SK-N-SH treated with all-trans-retinoic acid at 6 μM for 48 hours (cell line): ENCODE results near the gene FH.

Source experiments
- ATAC-seq: fragments of 200-7000 bp; cut with Tn5 transposase; 3 replicates; pipeline ENCODE4 v1.9.1; 2020; ENCODE audit warnings: mild to moderate bottlenecking, moderate library complexity
- ARNTL ChIP-seq: fragments of 450-650 bp; formaldehyde crosslinking; IDR thresholded peaks from 2 replicates; pipeline ENCODE4 v1.5.0; 2020; ENCODE audit warnings: low read depth, mild to moderate bottlenecking, moderate library complexity, borderline replicate concordance
- BACH2 ChIP-seq: fragments of 250-450 bp; sonication (Bioruptor Pico); IDR thresholded peaks from 2 replicates; pipeline ENCODE4 v1.9.0; 2021; ENCODE audit warnings: mild to moderate bottlenecking, borderline replicate concordance
- CSDC2 ChIP-seq: fragments of 250-450 bp; sonication (Bioruptor Pico); IDR thresholded peaks from 2 replicates; pipeline ENCODE4 v1.5.0; 2020; ENCODE audit warnings: mild to moderate bottlenecking, moderate library complexity
- ESRRG ChIP-seq: fragments of 250-450 bp; sonication (Bioruptor Pico); IDR thresholded peaks from 2 replicates; pipeline ENCODE4 v1.6.1; 2021; ENCODE audit warnings: mild to moderate bottlenecking
- GLIS3 ChIP-seq: fragments of 250-450 bp; sonication (Bioruptor Pico); IDR thresholded peaks from 2 replicates; pipeline ENCODE4 v1.5.0; 2020; ENCODE audit warnings: mild to moderate bottlenecking, moderate library complexity
- ISL1 ChIP-seq: fragments of 250-450 bp; sonication (Bioruptor Pico); IDR thresholded peaks from 2 replicates; pipeline ENCODE4 v2.1.2; 2022; ENCODE audit warnings: mild to moderate bottlenecking, moderate library complexity
- OSR1 ChIP-seq: fragments of 250-450 bp; sonication (Bioruptor Pico); IDR thresholded peaks from 2 replicates; pipeline ENCODE4 v1.8.0; 2022; ENCODE audit warnings: moderate library complexity, mild to moderate bottlenecking, inconsistent platforms
- PPARA ChIP-seq: fragments of 250-450 bp; sonication (Bioruptor Pico); IDR thresholded peaks from 2 replicates; pipeline ENCODE4 v1.5.0; 2020; ENCODE audit warnings: mild to moderate bottlenecking, borderline replicate concordance
- RARB ChIP-seq: fragments of 250-450 bp; sonication (Bioruptor Pico); IDR thresholded peaks from 2 replicates; pipeline ENCODE4 v1.8.0; 2021; ENCODE audit warnings: mild to moderate bottlenecking, moderate library complexity
- SNAI2 ChIP-seq: fragments of 250-450 bp; sonication (Bioruptor Pico); IDR thresholded peaks from 2 replicates; pipeline ENCODE4 v1.5.0; 2020; ENCODE audit warnings: mild to moderate bottlenecking, moderate library complexity
- TOX ChIP-seq: fragments of 250-450 bp; sonication (Bioruptor Pico); IDR thresholded peaks from 2 replicates; pipeline ENCODE4 v1.8.0; 2021; ENCODE audit warnings: mild to moderate bottlenecking, moderate library complexity, borderline replicate concordance
- ZC3H10 ChIP-seq: fragments of 250-450 bp; sonication (Bioruptor Pico); IDR thresholded peaks from 2 replicates; pipeline ENCODE4 v1.5.1; 2021; ENCODE audit warnings: mild to moderate bottlenecking, moderate library complexity
- ZFP3 ChIP-seq: fragments of 250-450 bp; sonication (Bioruptor Pico); IDR thresholded peaks from 2 replicates; pipeline ENCODE4 v1.5.0; 2020; ENCODE audit warnings: mild to moderate bottlenecking, moderate library complexity
- ZFP30 ChIP-seq: fragments of 450-650 bp; formaldehyde crosslinking; IDR thresholded peaks from 2 replicates; pipeline ENCODE4 v1.5.0; 2022; ENCODE audit warnings: mild to moderate bottlenecking, moderate library complexity
- ZNF565 ChIP-seq: fragments of 450-650 bp; formaldehyde crosslinking; conservative IDR thresholded peaks from 2 replicates; pipeline ENCODE4 v1.5.0; 2020; ENCODE audit warnings: low read depth, mild to moderate bottlenecking, moderate library complexity
- ZNF70 ChIP-seq: fragments of 450-650 bp; formaldehyde crosslinking; IDR thresholded peaks from 2 replicates; pipeline ENCODE4 v1.5.0; 2020; ENCODE audit warnings: mild to moderate bottlenecking, moderate library complexity
- ZNF8 ChIP-seq: fragments of 450-650 bp; formaldehyde crosslinking; IDR thresholded peaks from 2 replicates; pipeline ENCODE4 v1.5.0; 2020; ENCODE audit warnings: mild to moderate bottlenecking, moderate library complexity
- TF ChIP-seq, protein P1 (sequence below): fragments of 250-450 bp; sonication (Bioruptor Pico); IDR thresholded peaks from 2 replicates; pipeline ENCODE4 v1.8.0; 2021; ENCODE audit warnings: low read depth, mild to moderate bottlenecking, moderate library complexity, borderline replicate concordance
- TF ChIP-seq, protein P2 (sequence below): fragments of 250-450 bp; sonication (Bioruptor Pico); IDR thresholded peaks from 2 replicates; pipeline ENCODE4 v1.8.0; 2020; ENCODE audit warnings: mild to moderate bottlenecking, moderate library complexity, borderline replicate concordance
- TF ChIP-seq, protein P3 (sequence below): fragments of 250-450 bp; sonication (Bioruptor Pico); IDR thresholded peaks from 2 replicates; pipeline ENCODE4 v1.5.1; 2020; ENCODE audit warnings: low read depth, mild to moderate bottlenecking, moderate library complexity
- TF ChIP-seq, protein P4 (sequence below): fragments of 250-450 bp; sonication (Bioruptor Pico); IDR thresholded peaks from 2 replicates; pipeline ENCODE4 v1.5.1; 2021; ENCODE audit warnings: mild to moderate bottlenecking, moderate library complexity

Gene FH

DNA sequence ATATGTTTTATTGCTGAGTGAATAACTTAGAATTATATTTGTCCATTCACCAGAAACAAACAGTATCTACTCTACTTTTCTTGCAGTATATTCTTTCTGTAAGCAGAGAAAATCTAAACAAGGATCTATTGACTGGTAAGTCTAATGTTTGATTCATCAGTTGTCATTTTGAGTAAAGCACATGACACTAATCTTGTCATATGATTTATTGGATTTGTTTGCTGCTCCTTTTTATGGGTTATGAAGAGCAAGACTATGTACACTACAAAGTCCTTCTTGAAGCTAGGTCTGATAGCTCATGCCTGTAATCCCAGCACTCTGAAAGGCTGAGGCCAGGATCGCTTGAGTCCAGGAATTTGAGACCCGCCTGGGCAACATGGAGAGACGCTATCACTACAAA lies 36.0 kb upstream of the FH start:
- TF ChIP-seq ZNF70: no peak
- TF ChIP-seq GLIS3 (CRISPR knock-in tag): no peak
- TF ChIP-seq, protein P1, sequence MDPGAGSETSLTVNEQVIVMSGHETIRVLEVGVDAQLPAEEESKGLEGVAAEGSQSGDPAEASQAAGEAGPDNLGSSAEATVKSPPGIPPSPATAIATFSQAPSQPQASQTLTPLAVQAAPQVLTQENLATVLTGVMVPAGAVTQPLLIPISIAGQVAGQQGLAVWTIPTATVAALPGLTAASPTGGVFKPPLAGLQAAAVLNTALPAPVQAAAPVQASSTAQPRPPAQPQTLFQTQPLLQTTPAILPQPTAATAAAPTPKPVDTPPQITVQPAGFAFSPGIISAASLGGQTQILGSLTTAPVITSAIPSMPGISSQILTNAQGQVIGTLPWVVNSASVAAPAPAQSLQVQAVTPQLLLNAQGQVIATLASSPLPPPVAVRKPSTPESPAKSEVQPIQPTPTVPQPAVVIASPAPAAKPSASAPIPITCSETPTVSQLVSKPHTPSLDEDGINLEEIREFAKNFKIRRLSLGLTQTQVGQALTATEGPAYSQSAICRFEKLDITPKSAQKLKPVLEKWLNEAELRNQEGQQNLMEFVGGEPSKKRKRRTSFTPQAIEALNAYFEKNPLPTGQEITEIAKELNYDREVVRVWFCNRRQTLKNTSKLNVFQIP: no peak
- no peak for TF ChIP-seq ESRRG
- no peak for TF ChIP-seq BACH2 (CRISPR knock-in tag)
- no peak for TF ChIP-seq OSR1 (CRISPR knock-in tag)
- TF ChIP-seq ISL1 (CRISPR knock-in tag): no peak
- ATAC-seq: no peak

DNA sequence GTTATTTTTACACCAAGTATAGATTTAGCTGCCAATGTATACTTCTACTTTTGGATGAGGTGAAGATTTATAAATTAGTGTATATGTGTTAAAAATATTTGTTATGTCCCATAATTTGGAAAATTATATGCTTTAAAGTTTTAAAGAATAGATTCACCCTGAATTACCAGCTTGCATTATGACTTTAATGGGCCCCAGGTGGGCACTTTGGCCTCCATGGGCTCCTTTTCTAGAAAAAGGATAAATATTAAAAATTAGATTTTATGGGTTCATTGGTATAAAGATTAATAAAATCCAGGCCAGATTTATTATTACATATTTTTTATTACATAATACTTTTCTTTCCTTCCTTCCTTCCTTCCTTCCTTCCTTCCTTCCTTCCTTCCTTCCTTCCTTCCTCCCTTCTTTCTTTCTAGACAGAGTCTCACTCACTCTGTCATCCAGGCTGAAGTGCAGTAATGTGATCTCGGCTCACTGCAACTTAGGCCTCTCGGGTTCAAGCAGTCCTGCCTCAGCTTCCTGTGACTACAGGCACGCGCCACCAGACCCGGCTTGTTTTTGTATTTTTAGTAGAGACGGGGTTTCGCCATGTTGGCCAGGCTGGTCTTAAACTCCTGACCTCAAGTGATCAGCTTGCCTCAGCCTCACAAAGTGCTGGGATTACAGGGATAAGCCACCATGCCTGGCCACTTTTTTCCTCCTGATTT lies 34.5 kb upstream of the FH start:
- ATAC-seq: no peak
- no peak for TF ChIP-seq ZC3H10 (CRISPR knock-in tag)
- TF ChIP-seq, protein P2, sequence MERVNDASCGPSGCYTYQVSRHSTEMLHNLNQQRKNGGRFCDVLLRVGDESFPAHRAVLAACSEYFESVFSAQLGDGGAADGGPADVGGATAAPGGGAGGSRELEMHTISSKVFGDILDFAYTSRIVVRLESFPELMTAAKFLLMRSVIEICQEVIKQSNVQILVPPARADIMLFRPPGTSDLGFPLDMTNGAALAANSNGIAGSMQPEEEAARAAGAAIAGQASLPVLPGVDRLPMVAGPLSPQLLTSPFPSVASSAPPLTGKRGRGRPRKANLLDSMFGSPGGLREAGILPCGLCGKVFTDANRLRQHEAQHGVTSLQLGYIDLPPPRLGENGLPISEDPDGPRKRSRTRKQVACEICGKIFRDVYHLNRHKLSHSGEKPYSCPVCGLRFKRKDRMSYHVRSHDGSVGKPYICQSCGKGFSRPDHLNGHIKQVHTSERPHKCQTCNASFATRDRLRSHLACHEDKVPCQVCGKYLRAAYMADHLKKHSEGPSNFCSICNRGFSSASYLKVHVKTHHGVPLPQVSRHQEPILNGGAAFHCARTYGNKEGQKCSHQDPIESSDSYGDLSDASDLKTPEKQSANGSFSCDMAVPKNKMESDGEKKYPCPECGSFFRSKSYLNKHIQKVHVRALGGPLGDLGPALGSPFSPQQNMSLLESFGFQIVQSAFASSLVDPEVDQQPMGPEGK (CRISPR knock-in tag): no peak
- no peak for TF ChIP-seq OSR1 (CRISPR knock-in tag)
- no peak for TF ChIP-seq ESRRG
- no peak for TF ChIP-seq ZNF70
- TF ChIP-seq, protein P3, sequence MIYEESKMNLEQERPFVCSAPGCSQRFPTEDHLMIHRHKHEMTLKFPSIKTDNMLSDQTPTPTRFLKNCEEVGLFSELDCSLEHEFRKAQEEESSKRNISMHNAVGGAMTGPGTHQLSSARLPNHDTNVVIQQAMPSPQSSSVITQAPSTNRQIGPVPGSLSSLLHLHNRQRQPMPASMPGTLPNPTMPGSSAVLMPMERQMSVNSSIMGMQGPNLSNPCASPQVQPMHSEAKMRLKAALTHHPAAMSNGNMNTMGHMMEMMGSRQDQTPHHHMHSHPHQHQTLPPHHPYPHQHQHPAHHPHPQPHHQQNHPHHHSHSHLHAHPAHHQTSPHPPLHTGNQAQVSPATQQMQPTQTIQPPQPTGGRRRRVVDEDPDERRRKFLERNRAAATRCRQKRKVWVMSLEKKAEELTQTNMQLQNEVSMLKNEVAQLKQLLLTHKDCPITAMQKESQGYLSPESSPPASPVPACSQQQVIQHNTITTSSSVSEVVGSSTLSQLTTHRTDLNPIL: no peak
- no peak for TF ChIP-seq BACH2 (CRISPR knock-in tag)
- no peak for TF ChIP-seq CSDC2 (CRISPR knock-in tag)
- TF ChIP-seq RARB (CRISPR knock-in tag): no peak
- TF ChIP-seq ZFP30 (CRISPR knock-in tag): no peak
- no peak for TF ChIP-seq GLIS3 (CRISPR knock-in tag)
- TF ChIP-seq PPARA: no peak
- no peak for TF ChIP-seq ARNTL
- no peak for TF ChIP-seq SNAI2
- no peak for TF ChIP-seq ZFP3 (CRISPR knock-in tag)
- TF ChIP-seq TOX (CRISPR knock-in tag): no peak
- TF ChIP-seq, protein P4, sequence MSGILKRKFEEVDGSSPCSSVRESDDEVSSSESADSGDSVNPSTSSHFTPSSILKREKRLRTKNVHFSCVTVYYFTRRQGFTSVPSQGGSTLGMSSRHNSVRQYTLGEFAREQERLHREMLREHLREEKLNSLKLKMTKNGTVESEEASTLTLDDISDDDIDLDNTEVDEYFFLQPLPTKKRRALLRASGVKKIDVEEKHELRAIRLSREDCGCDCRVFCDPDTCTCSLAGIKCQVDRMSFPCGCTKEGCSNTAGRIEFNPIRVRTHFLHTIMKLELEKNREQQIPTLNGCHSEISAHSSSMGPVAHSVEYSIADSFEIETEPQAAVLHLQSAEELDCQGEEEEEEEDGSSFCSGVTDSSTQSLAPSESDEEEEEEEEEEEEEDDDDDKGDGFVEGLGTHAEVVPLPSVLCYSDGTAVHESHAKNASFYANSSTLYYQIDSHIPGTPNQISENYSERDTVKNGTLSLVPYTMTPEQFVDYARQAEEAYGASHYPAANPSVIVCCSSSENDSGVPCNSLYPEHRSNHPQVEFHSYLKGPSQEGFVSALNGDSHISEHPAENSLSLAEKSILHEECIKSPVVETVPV (CRISPR knock-in tag): no peak
- TF ChIP-seq ZNF8 (CRISPR knock-in tag): no peak

DNA sequence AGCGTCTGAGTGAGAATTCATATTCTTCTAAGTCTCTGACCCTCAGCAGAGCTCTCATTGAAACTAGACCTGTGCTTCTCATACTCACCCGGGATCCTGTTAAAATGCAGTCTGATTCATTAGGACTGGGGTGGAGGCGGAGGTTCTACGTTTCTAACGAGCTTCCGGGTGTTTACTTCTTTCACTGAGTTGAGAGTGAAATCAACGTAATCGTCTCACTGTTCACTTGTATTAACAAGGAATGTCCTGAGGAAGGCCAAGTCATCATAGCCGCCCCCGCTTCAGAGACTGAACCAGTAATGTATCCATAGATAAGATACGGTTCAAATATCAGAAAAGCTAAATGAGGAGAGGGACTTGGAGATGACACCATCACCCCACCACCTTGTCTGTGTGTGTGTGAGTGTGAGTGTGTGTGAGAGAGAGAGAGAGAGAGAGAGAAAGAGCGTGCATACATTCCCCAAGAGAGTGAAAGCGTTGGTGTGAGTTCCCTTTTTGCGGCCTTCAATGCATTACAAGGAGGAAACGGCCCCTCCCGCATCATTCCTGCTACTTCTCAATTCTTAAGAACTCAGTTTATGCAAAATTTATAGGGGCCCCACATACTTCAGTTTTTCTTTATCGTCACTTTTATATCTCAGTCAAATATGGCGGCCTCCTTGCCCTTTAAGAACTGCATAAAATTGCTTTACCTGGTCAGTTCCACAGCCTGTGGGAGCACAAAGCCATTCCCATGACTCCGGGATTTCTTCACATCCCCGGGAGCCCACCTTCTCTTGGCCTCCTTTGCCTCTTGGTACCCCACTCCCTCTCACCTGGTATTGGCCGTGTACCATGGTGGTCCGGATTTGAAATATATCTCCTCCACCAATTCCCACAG lies 32.4 kb upstream of the FH start:
- TF ChIP-seq BACH2 (CRISPR knock-in tag) (no peak), ISL1 (CRISPR knock-in tag) (no peak), OSR1 (CRISPR knock-in tag) (no peak)
- TF ChIP-seq, protein P1: no peak
- no peak for ATAC-seq

DNA sequence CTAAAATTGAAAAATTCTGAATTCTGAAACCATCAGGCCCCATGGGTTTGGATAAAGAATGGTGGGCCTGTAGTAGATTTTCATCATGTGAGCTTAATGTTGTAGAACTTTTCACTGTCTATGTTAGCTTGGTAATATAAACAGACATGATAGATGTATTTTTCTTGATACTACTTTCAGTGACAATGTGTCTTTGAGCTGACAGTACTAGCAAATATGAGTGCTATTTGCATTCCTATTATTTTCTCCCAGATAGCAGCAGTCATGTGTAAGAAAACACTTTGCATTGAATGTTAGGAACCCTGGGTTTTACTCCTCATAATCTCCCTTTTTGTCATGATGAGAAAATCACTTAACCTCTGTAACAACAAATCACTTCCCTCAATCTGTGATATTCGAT lies 30.8 kb upstream of the FH start:
- ATAC-seq: no peak
- TF ChIP-seq, protein P1: no peak
- TF ChIP-seq RARB (CRISPR knock-in tag): no peak
- TF ChIP-seq ZNF70: no peak
- no peak for TF ChIP-seq ZFP30 (CRISPR knock-in tag)
- TF ChIP-seq ZC3H10 (CRISPR knock-in tag): no peak
- no peak for TF ChIP-seq ISL1 (CRISPR knock-in tag)
- no peak for TF ChIP-seq ZNF565
- TF ChIP-seq, protein P2 (CRISPR knock-in tag): no peak
- no peak for TF ChIP-seq PPARA
- TF ChIP-seq BACH2 (CRISPR knock-in tag): no peak
- no peak for TF ChIP-seq SNAI2
